CD4-positive, alpha-beta memory T cell (primary cell): ENCODE data around the gene NEIL3. TPM values are rescaled to one million over a fixed set of nuclear protein-coding genes. Genes with fewer than 3 reads are reported as not detected.

Source experiments
- polyA plus RNA-seq, 2 donors: library from polyadenylated mRNA; unstranded; fragments of 300-500 nt; fragmentation: Illumina TruSeq; gene quantifications; one replicate each; pipeline ENCODE4 v1.2.3, GENCODE V29; 2021
- total RNA-seq, 2 experiments: library from RNA; stranded (reverse); gene quantifications; one replicate each; pipeline ENCODE4 v1.2.3, GENCODE V29; 2021

NEIL3 gene
- total and polyA plus RNA-seq, 4 experiments from 2014 or later = 0.10 to 0.17 (median 0.15) TPM; not detected in 1

Other genes with a start within 250 kb of the NEIL3 start
- 10 to 100 TPM; 23.2 to 27.3 TPM for gene AGA, start 132.6 kb downstream of the NEIL3 start, total RNA-seq
- 10 to 100 TPM; 32.1 to 34.2 TPM for gene AGA, start 132.6 kb downstream of the NEIL3 start, polyA plus RNA-seq